ENCODE measurements around the gene PAGE4. TPM values are rescaled to one million over a fixed set of nuclear protein-coding genes. Genes with fewer than 3 reads are reported as not detected.

The PAGE4 gene
- total and polyA plus RNA-seq, 9 of the 15 experiments (the other 6 are each of a cell fraction or from before 2014, with no cell fraction given) = 0.99 to 8.0 (median 3.9) TPM

- no TSS peak for BruUV-seq (replicated peaks)
- H3K27me3 ChIP-seq (ENCODE audit: control insufficient read depth in 2 of 2, insufficient read depth in 2 of 2, low read length in 2 of 2) = no peaks in the 10 kb centered on the region
- no peaks in the 10 kb centered on the region for H3K9me1 ChIP-seq (ENCODE audit: control insufficient read depth, insufficient read depth, low read length)
- ATAC-seq (peak; percentile 46; the same call in 1 of the 3 replicates), DNase-seq (ENCODE audit: extremely low read depth in 1 of 4, low spot score in 3 of 4) (peak; percentile 13 to 25 (median 14)), FAIRE-seq (no peak)
- intact Hi-C loops (cut with micrococcal nuclease) (no loop called here), in situ Hi-C loops (cut with MboI) (no loop called here)
- 0% methylated on average over 2 of the region's 2 CpGs for WGBS (ENCODE audit: insufficient coverage, low coverage, missing lambda C conversion rate)
- no peak overlapping the region for H3K4me2 ChIP-seq (ENCODE audit: insufficient read depth, low read length)
- no peak overlapping the region; the same call in 2 of the 3 replicates for H3K27ac ChIP-seq (ENCODE audit: extremely low read depth, low read depth, low read length)
- no peak overlapping the region for H3K4me3 ChIP-seq
- no peaks in the 10 kb centered on the region for H3K36me3 ChIP-seq (ENCODE audit: control insufficient read depth, insufficient read depth, low read length)
- CTCF ChIA-PET (ENCODE audit: low intra/inter-chr PET ratio) = no interaction called here
- POLR2A ChIA-PET = interaction anchor here (0.6 kb wide), 1 partner anchor 12 kb away, joined by 3 read pairs; no protein-coding TSS in a partner anchor
- H4K20me1 ChIP-seq (replicated peaks; ENCODE audit: control insufficient read depth, insufficient read depth, low read length) = no peaks in the 10 kb centered on the region
- no peaks in the 10 kb centered on the region for H3K79me2 ChIP-seq (ENCODE audit: control insufficient read depth, insufficient read depth, low read length)
- no peak overlapping the region for H2AFZ ChIP-seq (ENCODE audit: low read depth, low read length)
- no peak overlapping the region for H3K9ac ChIP-seq (ENCODE audit: insufficient read depth in 1 of 2, low read depth in 2 of 2, low read length in 2 of 2)
- no peaks in the 10 kb centered on the region for H3K9me3 ChIP-seq (replicated peaks; ENCODE audit: control insufficient read depth, insufficient read depth, low read depth, low read length)
- H3K4me1 ChIP-seq (replicated peaks in 1 of 2; ENCODE audit: control insufficient read depth in 2 of 2, insufficient read depth in 2 of 2, low read length in 2 of 2) = peaks cover 0 to 29% of the 10 kb centered on the region in 2 experiments; a peak in 2 of 5 replicates
- no peak for TF ChIP-seq ZNF232 (CRISPR knock-in tag; IDR thresholded peaks at IDR 0.05)
- peak; percentile 23; the same call in 1 of the 2 replicates for TF ChIP-seq VEZF1 (CRISPR knock-in tag; IDR thresholded peaks at IDR 0.05)
- peak; percentile 56 for TF ChIP-seq CBFA2T3 (IDR thresholded peaks at IDR 0.05)
- no peak for TF ChIP-seq HNRNPH1 (optimal IDR thresholded peaks at IDR 0.05; ENCODE audit: low read depth, low read length)
- TF ChIP-seq SMARCE1 (IDR thresholded peaks at IDR 0.05) = peak; percentile 63; the same call in 1 of the 2 replicates
- no peak for TF ChIP-seq STAT5A (IDR thresholded peaks at IDR 0.05; ENCODE audit: borderline replicate concordance, low read length)
- no peak for TF ChIP-seq ATF3 (IDR thresholded peaks at IDR 0.05)
- no peak for TF ChIP-seq ATF3 (CRISPR knock-in tag; conservative IDR thresholded peaks at IDR 0.05)
- TF ChIP-seq MAZ (CRISPR knock-in tag; conservative IDR thresholded peaks at IDR 0.05 in 1 of 2, IDR thresholded peaks at IDR 0.05 in 1 of 2) = no peak
- TF ChIP-seq ARID1B (IDR thresholded peaks at IDR 0.05) = peak; percentile 77
Observed at GRCh38 chrX:49860867-49861535, 31.9 kb downstream of the PAGE4 start.
